GM13976 (cell line): Measurements from ENCODE around the gene DNAH1.

Experiments
- DNase-seq: peaks from one replicate; pipeline ENCODE4 v3.0.0; 2012; ENCODE audit warnings: low spot score
- CTCF ChIP-seq: IDR thresholded peaks from 2 replicates; pipeline ENCODE4 v1.5.1; 2012; ENCODE audit warnings: borderline replicate concordance, mild to moderate bottlenecking; ENCODE audit not compliant: insufficient read depth; ENCODE audit errors: extremely low read depth, missing control alignments, control extremely low read depth
- in situ Hi-C: fragments of 300-500 bp; cut with MboI; formaldehyde crosslinking; loops from one replicate; pipeline ENCODE4 v1.12.0; 2022; ENCODE audit warnings: low sequenced_read_pairs, mixed read lengths, inconsistent platforms; ENCODE audit not compliant: unreplicated experiment

The DNAH1 gene

GRCh38 chr3:52420388-52420787 is 104.3 kb downstream of the DNAH1 start:
- in situ Hi-C loops, result no loop called here
- no peak for TF ChIP-seq CTCF
- no peak for DNase-seq

GRCh38 chr3:52422669-52423068 is 106.5 kb downstream of the DNAH1 start:
- DNase-seq, result no peak
- TF ChIP-seq CTCF, result no peak
- in situ Hi-C loops, result no loop called here

GRCh38 chr3:52423173-52423572 is 107.1 kb downstream of the DNAH1 start:
- DNase-seq, result no peak
- TF ChIP-seq CTCF, result no peak
- in situ Hi-C loops, result no loop called here

GRCh38 chr3:52428151-52429005 is 112.3 kb downstream of the DNAH1 start:
- in situ Hi-C loops, result no loop called here
- peak; percentile 57 for TF ChIP-seq CTCF
- DNase-seq, result no peak

GRCh38 chr3:52429031-52429430 is 112.9 kb downstream of the DNAH1 start:
- in situ Hi-C loops, result no loop called here
- TF ChIP-seq CTCF, result no peak
- DNase-seq, result no peak

GRCh38 chr3:52429779-52430415 is 113.8 kb downstream of the DNAH1 start:
- in situ Hi-C loops, result no loop called here
- DNase-seq, result no peak
- TF ChIP-seq CTCF, result no peak
